ENCODE results near the gene TRIM10.

Gene TRIM10

GRCh38 chr6:30150671-30151395 is 10.2 kb downstream of the TRIM10 start:
- ChIA-PET CTCF (interaction anchor here (1.1 to 1.9 kb wide), 5 partner anchors 19 to 413 kb away, joined by 3 to 7 read pairs (median 4); no protein-coding TSS in a partner anchor), POLR2A (no interaction called here)
- no peak for DNase-seq (ENCODE audit: extremely low spot score)
- TF ChIP-seq CTCF (IDR thresholded peaks at IDR 0.05; ENCODE audit: control extremely low read depth, extremely low read depth, low read depth, missing control alignments): no peak

GRCh38 chr6:30149858-30150550 is 11.0 kb downstream of the TRIM10 start:
- DNase-seq (ENCODE audit: extremely low spot score): no peak
- ChIA-PET CTCF (interaction anchor here (1.2 to 1.9 kb wide), 2 partner anchors 19 to 48 kb away, joined by 4 to 5 read pairs; no protein-coding TSS in a partner anchor), POLR2A (no interaction called here)
- TF ChIP-seq CTCF (IDR thresholded peaks at IDR 0.05; ENCODE audit: control extremely low read depth, extremely low read depth, low read depth, missing control alignments): no peak

- POLR2A ChIA-PET: no interaction called here
- DNase-seq (ENCODE audit: extremely low spot score): no peak
- no peak for TF ChIP-seq CTCF (IDR thresholded peaks at IDR 0.05; ENCODE audit: control extremely low read depth, extremely low read depth, low read depth, missing control alignments)
- CTCF ChIA-PET: interaction anchor here (1.0 to 1.2 kb wide), 2 partner anchors 18 to 46 kb away, joined by 4 read pairs; no protein-coding TSS in a partner anchor
Observed at GRCh38 chr6:30149234-30149633, 11.8 kb downstream of the TRIM10 start.

- ChIA-PET CTCF (interaction anchor here (0.9 to 8.6 kb wide), 4 partner anchors 11 to 72 kb away, joined by 3 to 67 read pairs (median 4); partner anchors contain the start of gene TRIM40), POLR2A (no interaction called here)
- no peak for DNase-seq (ENCODE audit: extremely low spot score)
- no peak for TF ChIP-seq CTCF (IDR thresholded peaks at IDR 0.05; ENCODE audit: control extremely low read depth, extremely low read depth, low read depth, missing control alignments)
Observed at GRCh38 chr6:30147096-30147495, 13.9 kb downstream of the TRIM10 start.

- DNase-seq (ENCODE audit: extremely low spot score): no peak
- POLR2A ChIA-PET: no interaction called here
- no peak for TF ChIP-seq CTCF (IDR thresholded peaks at IDR 0.05; ENCODE audit: control extremely low read depth, extremely low read depth, low read depth, missing control alignments)
- CTCF ChIA-PET: interaction anchor here (8.6 kb wide), 1 partner anchor 14 kb away, joined by 67 read pairs; no protein-coding TSS in a partner anchor
Observed at GRCh38 chr6:30145818-30146217, 15.2 kb downstream of the TRIM10 start.

GRCh38 chr6:30144811-30145210 is 16.2 kb downstream of the TRIM10 start:
- ChIA-PET CTCF (interaction anchor here (8.6 kb wide), 1 partner anchor 13 kb away, joined by 67 read pairs; no protein-coding TSS in a partner anchor), POLR2A (no interaction called here)
- DNase-seq (ENCODE audit: extremely low spot score): no peak
- TF ChIP-seq CTCF (IDR thresholded peaks at IDR 0.05; ENCODE audit: control extremely low read depth, extremely low read depth, low read depth, missing control alignments): no peak
